ENCODE measurements around the gene RAG2.

RAG2 gene

GRCh38 chr11:36550385-36551115, 47.5 kb downstream of the RAG2 start:
- no peak for DNase-seq (ENCODE audit: low read depth)
